Measurements from ENCODE around the gene UCHL5.

- TF ChIP-seq CTCF (IDR thresholded peaks at IDR 0.05) (no peak), POLR2A (IDR thresholded peaks at IDR 0.05) (no peak)
Measured at GRCh38 chr1:192978195-192978710, 80.9 kb downstream of the UCHL5 start.
